B cell (primary cell): ENCODE results near the gene TFCP2. TPM values are rescaled to one million over a fixed set of nuclear protein-coding genes. Genes with fewer than 3 reads are reported as not detected.

ENCODE experiments used
- ATAC-seq: fragments of 200-7000 bp; cut with Tn5 transposase; one replicate; pipeline ENCODE4 v1.10.0; 2021; ENCODE audit warnings: low read depth, mild to moderate bottlenecking, moderate number of reproducible peaks, moderate library complexity
- CTCF ChIA-PET: fragments of 350-600 bp; sonication (Branson Sonifier 250); formaldehyde crosslinking; loops from one replicate; lab custom pipeline; 2021; ENCODE audit warnings: antibody characterized with exemption, inconsistent platforms; lab: Charles Lee
- POLR2A ChIA-PET: fragments of 350-600 bp; sonication (Branson Sonifier 250); formaldehyde crosslinking; loops from one replicate; lab custom pipeline; 2021; ENCODE audit warnings: antibody characterized with exemption; lab: Charles Lee
- DNase-seq: peaks from one replicate; pipeline ENCODE4 v3.0.0; 2013
- H2AFZ ChIP-seq: 2 replicates; pipeline ENCODE4 v1.6.1; 2012; ENCODE audit warnings: mild to moderate bottlenecking, low read depth, low read length; ENCODE audit not compliant: insufficient read depth, poor library complexity, severe bottlenecking
- H3K27ac ChIP-seq, 2 donors: 1 replicate in 1 of 2; 2 replicates in 1 of 2; pipeline ENCODE4 v1.5.1; 2012 to 2013; ENCODE audit warnings: low read length in 2 of 2, mild to moderate bottlenecking in 2 of 2, moderate library complexity in 1 of 2
- H3K27me3 ChIP-seq, 4 experiments: fragments of 200-600 bp in 1 of 4; sonication (generic) in 1 of 4; replicated peaks in 1 of 4; 1 replicate in 2 of 4; 2 replicates in 2 of 4; pipeline versions ENCODE4 v1.6.1 to v1.7.0; 2013 to 2016; ENCODE audit warnings: low read length in 3 of 4, mild to moderate bottlenecking in 2 of 4, mixed read lengths in 1 of 4, moderate library complexity in 1 of 4; ENCODE audit not compliant: insufficient read depth in 4 of 4, control insufficient read depth in 3 of 4; ENCODE audit errors: control extremely low read depth in 1 of 4
- H3K36me3 ChIP-seq, 2 experiments: replicated peaks in 1 of 2; 1 replicate in 1 of 2; 2 replicates in 1 of 2; pipeline versions ENCODE4 v1.6.1 to v1.7.1; 2013; ENCODE audit warnings: low read length in 1 of 2; ENCODE audit not compliant: insufficient read depth in 2 of 2, control insufficient read depth in 1 of 2; ENCODE audit errors: control extremely low read depth in 1 of 2, extremely low read depth in 1 of 2
- H3K4me1 ChIP-seq, 2 donors: fragments of 200-600 bp in 1 of 2; sonication (generic) in 1 of 2; 1 replicate in 1 of 2; 2 replicates in 1 of 2; pipeline versions ENCODE4 v1.5.1 to v1.6.1; 2013 to 2017; ENCODE audit warnings: low read length in 2 of 2; ENCODE audit not compliant: control insufficient read depth in 2 of 2, insufficient read depth in 2 of 2
- H3K4me2 ChIP-seq: replicated peaks from 2 replicates; pipeline ENCODE3; 2012; ENCODE audit warnings: mild to moderate bottlenecking, low read depth, low read length; ENCODE audit not compliant: poor library complexity, severe bottlenecking
- H3K4me3 ChIP-seq, 5 experiments: fragments of 200-600 bp in 1 of 5; sonication (generic) in 1 of 5; 1 replicate in 3 of 5; 2 replicates in 2 of 5; pipeline versions ENCODE4 v1.5.1 to v1.7.0; 2011 to 2016; ENCODE audit warnings: low read length in 4 of 5, mild to moderate bottlenecking in 4 of 5, low read depth in 2 of 5, control low read depth in 1 of 5, moderate library complexity in 1 of 5; ENCODE audit not compliant: insufficient read depth in 1 of 5; ENCODE audit errors: control extremely low read depth in 1 of 5, extremely low read depth in 1 of 5
- H3K79me2 ChIP-seq: fragments of 200-600 bp; sonication (generic); one replicate; pipeline ENCODE4 v1.6.0; 2016; ENCODE audit warnings: low read length; ENCODE audit not compliant: control insufficient read depth, insufficient read depth
- H3K9ac ChIP-seq: fragments of 200-600 bp; sonication (generic); 2 replicates; pipeline ENCODE4 v1.6.1; 2017; ENCODE audit warnings: mild to moderate bottlenecking, low read length, moderate library complexity
- H3K9me3 ChIP-seq, 3 donors: one replicate each; pipeline versions ENCODE4 v1.6.1 to v1.7.1; 2013; ENCODE audit warnings: low read length in 2 of 3; ENCODE audit not compliant: control insufficient read depth in 2 of 3, insufficient read depth in 1 of 3; ENCODE audit errors: control extremely low read depth in 1 of 3
- H4K20me1 ChIP-seq: 2 replicates; pipeline ENCODE4 v1.6.0; 2012; ENCODE audit warnings: mild to moderate bottlenecking, low read length; ENCODE audit not compliant: insufficient read depth, control insufficient read depth, poor library complexity, severe bottlenecking
- H3K27ac Mint-ChIP-seq: one replicate; pipeline ENCODE4 v1.8.0; 2021; ENCODE audit warnings: mixed read lengths
- H3K27me3 Mint-ChIP-seq: one replicate; pipeline ENCODE4 v1.8.0; 2021; ENCODE audit warnings: mixed read lengths
- H3K4me1 Mint-ChIP-seq: one replicate; pipeline ENCODE4 v1.8.0; 2021; ENCODE audit warnings: mixed read lengths
- H3K4me3 Mint-ChIP-seq: one replicate; pipeline ENCODE4 v1.8.0; 2021; ENCODE audit warnings: mixed read lengths
- H3K9me3 Mint-ChIP-seq: one replicate; pipeline ENCODE4 v1.8.0; 2022; ENCODE audit warnings: mixed read lengths; ENCODE audit not compliant: insufficient read depth
- EZH2 ChIP-seq: IDR thresholded peaks from 2 replicates; pipeline ENCODE4 v1.6.1; 2012; ENCODE audit warnings: borderline replicate concordance, low read depth, mild to moderate bottlenecking, moderate library complexity, low read length; ENCODE audit not compliant: insufficient read depth, poor library complexity, severe bottlenecking
- WGBS: methylation state at CpG from one replicate; pipeline ENCODE4 v1.1.5; 2013; ENCODE audit warnings: missing lambda C conversion rate; ENCODE audit not compliant: insufficient coverage; 5-methylcytosine and 5-hydroxymethylcytosine counted together
- intact Hi-C: fragments of 100-400 bp; cut with micrococcal nuclease; formaldehyde crosslinking; loops from one replicate; pipeline ENCODE4 v1.10.0; 2022
- polyA plus RNA-seq: library from polyadenylated mRNA; depleted of rRNA; stranded (reverse); fragments of >200 nt; gene quantifications from 2 replicates; pipeline ENCODE4 v1.2.3, GENCODE V29; 2012
- total RNA-seq, 2 donors: library from RNA; stranded (reverse); fragments of 120-200 nt in 1 of 2; gene quantifications; 1 replicate in 1 of 2; 2 replicates in 1 of 2; pipeline versions ENCODE4 v1.2.3 to v1.2.4, GENCODE V29; 2013 to 2022
- TF ChIP-seq, protein P1 (sequence below): fragments of 200-600 bp; IDR thresholded peaks from one replicate; pipeline ENCODE4 v1.8.0; 2022; ENCODE audit warnings: antibody characterized with exemption, mild to moderate bottlenecking

The TFCP2 gene
- total and polyA plus RNA-seq, 2 donors (not counting 1 experiment from before 2014, with no cell fraction given), result 12.1 to 38.8 TPM

DNA sequence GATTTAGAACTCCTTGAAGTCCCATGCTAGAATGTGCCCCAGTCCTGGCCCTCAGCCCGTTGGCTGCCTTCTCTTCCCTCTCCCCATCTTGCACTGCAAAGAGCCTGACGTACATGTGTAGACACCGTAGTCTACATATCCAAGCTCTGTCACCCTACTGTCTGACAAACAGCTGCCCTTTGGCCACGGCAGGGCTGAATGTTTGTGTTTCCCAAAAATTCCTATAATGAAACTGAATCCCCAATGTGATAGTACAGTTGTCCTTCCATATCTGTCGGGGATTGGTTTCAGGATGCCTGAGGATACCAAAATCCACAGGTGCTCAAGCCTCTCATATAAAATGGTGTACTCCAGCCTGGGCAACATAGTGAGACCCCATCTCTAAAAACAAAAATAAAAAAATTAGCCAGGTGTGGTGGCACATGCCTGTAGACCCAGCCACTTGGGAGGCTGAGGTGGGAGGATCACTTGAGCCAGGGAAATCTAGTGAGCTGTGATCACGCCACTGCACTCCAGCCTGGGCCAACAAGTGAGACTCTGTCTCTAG is 12.3 kb upstream of the TFCP2 start:
- H4K20me1 ChIP-seq, result no peaks in the 10 kb centered on the region
- H3K9me3 ChIP-seq, result no peaks in the 10 kb centered on the region
- no peak overlapping the region for H3K4me2 ChIP-seq
- no peak overlapping the region for H2AFZ ChIP-seq
- no peak for TF ChIP-seq EZH2
- TF ChIP-seq, protein P1, sequence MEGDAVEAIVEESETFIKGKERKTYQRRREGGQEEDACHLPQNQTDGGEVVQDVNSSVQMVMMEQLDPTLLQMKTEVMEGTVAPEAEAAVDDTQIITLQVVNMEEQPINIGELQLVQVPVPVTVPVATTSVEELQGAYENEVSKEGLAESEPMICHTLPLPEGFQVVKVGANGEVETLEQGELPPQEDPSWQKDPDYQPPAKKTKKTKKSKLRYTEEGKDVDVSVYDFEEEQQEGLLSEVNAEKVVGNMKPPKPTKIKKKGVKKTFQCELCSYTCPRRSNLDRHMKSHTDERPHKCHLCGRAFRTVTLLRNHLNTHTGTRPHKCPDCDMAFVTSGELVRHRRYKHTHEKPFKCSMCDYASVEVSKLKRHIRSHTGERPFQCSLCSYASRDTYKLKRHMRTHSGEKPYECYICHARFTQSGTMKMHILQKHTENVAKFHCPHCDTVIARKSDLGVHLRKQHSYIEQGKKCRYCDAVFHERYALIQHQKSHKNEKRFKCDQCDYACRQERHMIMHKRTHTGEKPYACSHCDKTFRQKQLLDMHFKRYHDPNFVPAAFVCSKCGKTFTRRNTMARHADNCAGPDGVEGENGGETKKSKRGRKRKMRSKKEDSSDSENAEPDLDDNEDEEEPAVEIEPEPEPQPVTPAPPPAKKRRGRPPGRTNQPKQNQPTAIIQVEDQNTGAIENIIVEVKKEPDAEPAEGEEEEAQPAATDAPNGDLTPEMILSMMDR, result no peak
- intact Hi-C loops, result no loop called here
- no peak overlapping the region for H3K27ac Mint-ChIP-seq
- 98% methylated on average over 4 of the region's 6 CpGs for WGBS
- no peak overlapping the region for H3K9ac ChIP-seq
- H3K4me1 ChIP-seq, result peaks cover 25 to 32% of the 10 kb centered on the region in 2 donors
- H3K27me3 ChIP-seq, result no peaks in the 10 kb centered on the region
- no peaks in the 10 kb centered on the region for H3K27me3 Mint-ChIP-seq
- no peaks in the 10 kb centered on the region for H3K79me2 ChIP-seq
- no peak overlapping the region for H3K27ac ChIP-seq
- H3K36me3 ChIP-seq, result peaks cover 0 to 4% of the 10 kb centered on the region in 2 experiments
- no peak overlapping the region for H3K4me3 Mint-ChIP-seq
- ChIA-PET POLR2A (no interaction called here), CTCF (no interaction called here)
- H3K4me1 Mint-ChIP-seq, result peaks cover 28% of the 10 kb centered on the region
- no peaks in the 10 kb centered on the region for H3K9me3 Mint-ChIP-seq
- H3K4me3 ChIP-seq, result no peak overlapping the region
- ATAC-seq, result no peak
- DNase-seq, result no peak

- TF ChIP-seq, protein P1, result no peak
- TF ChIP-seq EZH2, result no peak
- Mint-ChIP-seq H3K27me3 (no peaks in the 10 kb centered on the region), H3K4me1 (peaks cover 24% of the 10 kb centered on the region), H3K4me3 (no peak overlapping the region), H3K27ac (no peak overlapping the region), H3K9me3 (no peaks in the 10 kb centered on the region)
- no peak overlapping the region for H3K4me3 ChIP-seq
- no peaks in the 10 kb centered on the region for H3K27me3 ChIP-seq
- 50% methylated on average over 1 of the region's 3 CpGs for WGBS
- no peaks in the 10 kb centered on the region for H3K79me2 ChIP-seq
- ATAC-seq, result no peak
- peaks cover 23 to 27% of the 10 kb centered on the region in 2 donors for H3K4me1 ChIP-seq
- no peak overlapping the region for H3K4me2 ChIP-seq
- no peaks in the 10 kb centered on the region for H4K20me1 ChIP-seq
- intact Hi-C loops, result no loop called here
- ChIA-PET POLR2A (no interaction called here), CTCF (no interaction called here)
- no peak overlapping the region for H3K27ac ChIP-seq
- no peak overlapping the region for H2AFZ ChIP-seq
- H3K36me3 ChIP-seq, result no peaks in the 10 kb centered on the region
- no peaks in the 10 kb centered on the region for H3K9me3 ChIP-seq
- no peak overlapping the region for H3K9ac ChIP-seq
- DNase-seq, result no peak
Measured at GRCh38 chr12:51183816-51184215, 10.9 kb upstream of the TFCP2 start.
